HG03432 (cell line): ENCODE measurements around the gene THTPA.
A peak's percentile ranks its signal among the peaks of the same experiment; 100 is the strongest.
"Not testable (repeated sequence)": the region's sequence is repeated elsewhere in the genome, so short reads cannot be mapped to it uniquely, and the experiment has no call there.

Experiments used
- ATAC-seq: cut with Tn5 transposase; IDR thresholded peaks from one replicate; pipeline ENCODE4 v1.9.1; 2021; ENCODE audit warnings: mild to moderate bottlenecking, moderate library complexity; ENCODE audit not compliant: unreplicated experiment

THTPA gene

DNA sequence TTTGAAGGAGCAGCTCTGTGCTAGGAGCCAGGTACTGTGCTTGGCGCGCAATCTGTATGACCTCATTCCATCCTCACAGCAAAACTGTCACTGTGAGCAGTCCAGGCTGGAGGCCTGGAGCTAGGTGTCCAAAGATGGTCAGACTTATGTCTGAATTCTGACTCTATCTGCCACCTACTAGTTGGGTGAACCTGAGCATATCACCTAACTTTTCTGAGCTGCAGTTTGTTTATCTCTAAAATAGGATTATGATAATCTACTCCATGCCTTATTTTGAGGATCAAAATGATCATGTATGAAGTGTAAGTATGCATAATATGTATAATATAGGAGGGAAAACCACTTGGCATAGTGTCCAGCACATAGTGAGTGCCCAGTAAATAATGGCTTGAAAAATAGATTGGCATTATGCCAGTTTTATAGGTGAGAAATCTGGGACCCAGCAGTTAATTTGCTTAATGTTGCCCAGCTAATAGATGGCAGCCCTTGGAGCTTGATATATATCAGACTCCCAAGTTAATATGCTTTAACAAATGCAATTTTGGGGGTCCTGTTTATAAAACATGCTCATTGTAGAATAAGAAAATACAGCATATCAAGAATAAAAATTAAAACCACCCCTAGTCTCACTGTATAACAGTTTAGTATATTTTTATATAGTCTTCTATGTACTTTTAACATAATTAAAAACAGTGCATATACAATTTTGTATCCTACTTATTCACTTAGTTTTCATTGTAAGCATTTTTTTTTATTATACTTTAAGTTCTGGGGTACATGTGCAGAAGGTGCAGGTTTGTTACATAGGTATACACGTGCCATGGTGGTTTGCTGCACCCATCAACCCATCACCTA is 27.1 kb downstream of the THTPA start:
- ATAC-seq = no peak

GRCh38 chr14:23583761-23584526 is 27.9 kb downstream of the THTPA start:
- ATAC-seq = not testable (repeated sequence)

DNA sequence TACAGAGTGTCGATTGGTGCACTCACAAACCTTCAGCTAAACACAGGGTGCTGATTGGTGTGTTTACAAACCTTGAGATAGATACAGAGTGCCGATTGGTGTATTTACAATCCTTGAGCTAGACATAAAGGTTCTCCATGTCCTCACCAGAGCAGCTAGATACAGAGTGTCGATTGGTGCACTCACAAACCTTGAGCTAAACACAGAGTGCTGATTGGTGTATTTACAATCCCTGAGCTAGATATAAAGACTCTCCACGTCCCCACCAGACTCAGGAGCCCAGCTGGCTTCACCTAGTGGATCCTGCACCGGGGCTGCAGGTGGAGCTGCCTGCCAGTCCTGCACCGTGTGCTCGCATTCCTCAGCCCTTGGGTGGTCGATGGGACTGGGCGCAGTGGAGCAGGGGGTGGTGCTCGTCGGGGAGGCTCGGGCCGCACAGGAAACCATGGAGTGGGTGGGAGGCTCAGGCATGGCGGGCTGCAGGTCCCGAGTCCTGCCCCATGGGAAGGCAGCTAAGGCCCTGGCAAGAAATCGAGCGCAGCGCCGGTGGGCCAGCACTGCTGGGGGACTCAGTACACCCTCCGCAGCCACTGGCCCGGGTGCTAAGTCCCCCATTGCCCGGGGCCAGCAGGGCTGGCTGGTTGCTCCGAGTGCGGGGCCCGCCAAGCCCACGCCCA is 28.6 kb downstream of the THTPA start:
- ATAC-seq = not testable (repeated sequence)

- peak; percentile 98 for ATAC-seq
Measured at GRCh38 chr14:23588884-23589598, 33.0 kb downstream of the THTPA start.

DNA sequence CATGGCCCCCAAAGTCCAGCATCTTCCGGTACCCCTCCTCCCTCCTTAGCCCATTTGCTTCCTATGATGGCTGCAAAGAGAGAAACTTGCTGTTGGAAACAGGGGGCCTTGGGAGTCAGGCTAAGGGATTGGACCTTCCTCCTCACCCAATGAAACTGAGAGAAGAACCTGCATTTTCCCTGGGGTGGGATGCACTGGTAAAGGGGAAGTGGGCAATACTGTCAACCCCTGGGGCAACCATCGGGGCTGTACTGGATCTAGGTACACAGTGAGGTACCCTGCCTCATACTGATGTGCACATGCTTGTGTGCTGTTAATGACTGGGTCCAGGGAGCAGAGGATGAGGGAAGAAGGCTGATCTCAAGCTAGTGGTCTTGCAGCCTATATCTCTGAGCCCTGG is 33.5 kb downstream of the THTPA start:
- ATAC-seq = no peak

GRCh38 chr14:23590198-23590597 is 34.1 kb downstream of the THTPA start:
- no peak for ATAC-seq

DNA sequence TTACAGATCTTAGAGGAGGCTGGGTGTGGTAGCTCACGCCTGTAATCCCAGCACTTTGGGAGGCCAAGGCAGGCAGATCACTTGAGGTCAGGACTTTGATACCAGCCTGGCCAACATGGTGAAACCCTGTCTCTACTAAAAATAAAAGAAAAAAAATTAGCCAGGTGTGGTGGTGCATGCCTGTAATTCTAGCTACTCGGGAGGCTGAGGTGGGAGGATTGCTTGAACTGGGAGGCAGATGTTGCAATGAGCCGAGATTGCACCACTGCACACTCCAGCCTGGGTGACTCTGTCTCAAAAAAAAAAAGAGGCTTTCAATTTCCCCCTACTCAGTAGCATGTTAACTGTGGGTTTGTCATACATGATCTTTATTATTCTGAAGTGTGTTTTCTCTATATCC is 38.1 kb downstream of the THTPA start:
- ATAC-seq = not testable (repeated sequence)

GRCh38 chr14:23600322-23600707 is 44.2 kb downstream of the THTPA start:
- ATAC-seq = no peak

DNA sequence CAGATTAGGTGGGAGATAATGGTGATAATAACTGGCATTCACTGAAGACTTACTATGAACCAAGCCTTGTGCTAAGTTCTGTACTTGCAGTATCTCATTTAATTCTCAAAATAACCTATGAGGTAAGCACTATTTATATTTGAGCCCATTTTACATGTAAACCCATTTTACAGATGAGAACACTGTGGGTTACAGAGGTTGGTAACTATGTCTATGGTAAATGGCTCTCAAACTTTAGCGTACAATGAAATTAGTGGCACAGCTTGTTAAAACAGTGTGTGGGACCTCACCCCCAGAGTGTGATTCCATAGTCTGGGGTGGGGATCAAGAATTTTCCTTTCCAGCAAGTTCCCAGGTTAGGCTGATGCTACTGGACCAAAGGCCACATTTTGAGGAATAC is 44.7 kb downstream of the THTPA start:
- no peak for ATAC-seq

GRCh38 chr14:23601424-23601823 is 45.4 kb downstream of the THTPA start:
- no peak for ATAC-seq

DNA sequence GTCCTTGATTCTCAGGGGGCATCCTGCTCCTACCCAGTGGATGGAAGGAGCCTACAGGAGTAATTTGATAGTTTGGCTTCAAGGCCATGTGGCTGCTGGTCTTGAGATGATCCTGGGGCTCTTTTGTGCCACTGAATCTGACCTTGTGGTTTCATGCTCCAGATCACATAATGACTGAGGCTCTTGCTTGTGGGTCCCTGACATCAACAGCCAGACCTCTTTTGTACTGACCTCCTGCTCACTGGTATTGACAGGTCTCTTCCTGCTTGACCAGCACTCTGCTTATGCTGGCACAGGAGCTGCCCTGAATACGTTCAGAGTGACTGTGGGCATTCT is 45.7 kb downstream of the THTPA start:
- ATAC-seq = peak; percentile 20

- ATAC-seq = no peak
Measured at GRCh38 chr14:23602181-23603095, 46.4 kb downstream of the THTPA start.

DNA sequence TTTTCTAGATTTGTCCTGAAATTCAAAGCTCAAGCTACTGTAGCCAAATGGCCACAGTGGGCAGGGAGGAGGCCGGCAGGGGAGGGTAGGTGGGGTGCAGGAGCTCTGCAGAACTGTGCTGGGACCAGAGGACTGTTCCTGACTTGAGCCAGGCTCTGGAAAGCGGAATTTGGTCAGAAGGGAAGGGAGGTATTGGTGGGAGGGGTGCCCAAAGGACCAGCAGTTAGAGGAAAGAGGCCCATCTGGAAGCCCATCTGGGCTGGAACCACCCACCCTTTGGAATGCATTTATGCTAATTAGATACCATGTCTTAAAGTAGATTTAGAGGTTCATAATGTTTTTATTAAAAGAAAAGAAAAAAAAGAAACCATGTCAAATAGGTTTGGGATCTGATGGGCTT is 47.0 kb downstream of the THTPA start:
- no peak for ATAC-seq

GRCh38 chr14:23604148-23604547 is 48.1 kb downstream of the THTPA start:
- no peak for ATAC-seq

DNA sequence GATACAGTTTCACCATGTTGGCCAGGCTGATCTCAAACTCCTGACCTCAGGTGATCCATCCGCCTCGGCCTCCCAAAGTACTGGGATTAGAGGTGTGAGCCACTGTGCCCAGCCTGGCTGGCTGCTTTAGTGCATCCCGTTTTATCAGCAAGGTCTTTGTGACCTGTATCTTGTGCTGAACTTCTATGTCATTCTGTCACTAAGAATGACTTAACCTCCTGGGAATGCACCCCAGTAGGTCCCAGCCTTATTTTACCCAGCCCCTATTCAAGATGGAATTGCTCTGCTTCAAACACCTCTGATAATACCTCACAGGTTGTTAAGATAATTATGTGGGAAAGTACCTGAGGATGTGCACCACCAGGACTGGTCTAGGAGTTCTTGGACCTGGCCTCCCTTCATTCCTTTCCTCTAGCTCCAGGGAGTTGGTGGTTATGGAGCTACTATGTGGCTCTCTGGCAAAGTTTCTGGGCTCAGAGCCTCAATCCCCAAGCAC is 48.7 kb downstream of the THTPA start:
- no peak for ATAC-seq

DNA sequence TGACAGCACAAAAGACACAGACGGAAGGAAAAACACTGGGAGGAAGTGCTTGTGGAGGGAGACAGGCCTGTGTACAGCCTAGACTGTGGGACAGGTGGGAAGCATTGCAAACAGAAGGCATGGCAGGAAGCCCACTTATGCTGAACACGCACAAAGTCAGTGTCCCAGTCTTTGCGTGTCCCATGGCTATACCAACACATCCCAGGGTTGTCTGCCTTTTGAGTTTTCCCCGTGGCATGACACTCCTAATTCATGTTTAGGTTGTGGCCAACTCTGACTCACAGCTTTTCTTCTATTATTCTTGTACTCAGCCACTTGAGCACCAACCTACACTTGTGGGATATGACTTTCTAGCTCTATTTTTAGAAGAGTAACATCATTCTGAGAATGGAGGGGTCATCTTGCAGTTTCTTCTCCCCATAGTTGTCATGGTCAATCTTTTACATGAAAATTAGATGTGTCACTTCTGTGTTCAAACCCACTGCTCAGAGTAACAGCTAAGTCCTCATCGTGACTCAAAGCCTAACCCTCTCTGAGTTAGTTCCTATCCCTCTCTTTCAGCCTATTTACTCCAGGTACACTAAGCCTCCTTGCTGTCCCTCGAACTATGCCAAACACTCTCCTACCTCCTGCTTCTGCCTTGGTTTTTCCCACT is 50.0 kb downstream of the THTPA start:
- ATAC-seq = peak; percentile 88

DNA sequence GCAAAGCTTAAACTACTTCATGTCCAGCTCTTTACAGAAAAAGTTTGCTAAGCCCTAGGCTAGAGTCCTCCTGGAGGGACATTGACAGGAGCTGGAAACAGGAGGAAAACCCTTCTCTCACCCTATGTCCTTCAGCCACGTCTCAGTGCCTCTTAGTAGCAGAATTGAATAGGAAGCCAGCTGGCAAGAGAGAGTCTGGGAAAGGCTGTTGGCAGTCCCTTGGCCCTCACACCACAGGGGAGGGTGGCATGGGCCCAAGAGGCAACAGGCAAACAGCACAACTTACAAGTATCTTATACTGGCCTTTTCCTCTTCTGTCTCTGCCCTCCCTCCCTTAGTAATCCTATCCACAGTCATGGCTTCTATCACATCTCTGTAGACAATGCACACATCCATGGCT is 52.4 kb downstream of the THTPA start:
- no peak for ATAC-seq

DNA sequence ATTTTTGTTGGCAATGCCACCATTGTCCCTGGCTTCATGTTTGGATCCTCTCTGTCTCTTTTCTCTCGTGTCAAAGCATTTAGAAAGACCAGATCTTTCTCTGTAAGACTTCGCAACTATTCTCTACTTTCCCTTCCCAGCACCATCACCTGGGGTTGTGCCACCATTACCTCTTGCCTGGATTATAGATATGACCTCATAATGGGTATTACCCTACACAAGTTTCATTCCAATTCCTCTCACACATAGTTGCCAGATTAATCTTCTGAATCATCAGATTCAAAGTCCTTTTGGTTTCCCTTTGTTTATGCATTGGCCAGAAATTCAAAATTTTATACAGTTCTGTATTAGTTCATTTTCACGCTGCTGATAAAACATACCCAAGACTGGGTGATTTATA is 52.9 kb downstream of the THTPA start:
- ATAC-seq = no peak

- ATAC-seq = not testable (repeated sequence)
Measured at GRCh38 chr14:23609411-23610089, 53.5 kb downstream of the THTPA start.
